HepG2 (cell line): ENCODE data around the gene TLL2. TPM values are rescaled to one million over a fixed set of nuclear protein-coding genes. Genes with fewer than 3 reads are reported as not detected.

Source experiments
- ATAC-seq: fragments of 200-7000 bp; cut with Tn5 transposase; 3 replicates; pipeline ENCODE4 v1.9.1; 2020; ENCODE audit warnings: mild to moderate bottlenecking, moderate library complexity
- BruUV-seq: library from RNA; stranded (reverse); fragments of 400-500 nt; replicated peaks from 2 replicates; lab custom pipeline; 2021; lab: Mats Ljungman, UMichigan
- CTCF ChIA-PET: fragments of 300-600 bp; formaldehyde crosslinking; extraction: SDS; loops from one replicate; lab custom pipeline; 2021; ENCODE audit warnings: low total read pairs, inconsistent platforms, low intra/inter-chr PET ratio; lab: Yijun Ruan, JAX
- POLR2A ChIA-PET: fragments of 350-600 bp; sonication (Branson Sonifier 250); formaldehyde crosslinking; loops from one replicate; lab custom pipeline; 2020; ENCODE audit warnings: antibody characterized with exemption, inconsistent platforms; lab: Yijun Ruan, JAX
- DNase-seq: peaks from one replicate; pipeline ENCODE4 v3.0.0-alpha.2; 2015; ENCODE audit warnings: low spot score
- FAIRE-seq: peaks from 3 replicates; lab custom pipeline; 2011; peaks lifted over from hg19 to GRCh38; lab: Jason Lieb, UNC
- H2AFZ ChIP-seq: one replicate; pipeline ENCODE4 v1.6.1; 2011; ENCODE audit warnings: low read length, inconsistent platforms
- H3K27ac ChIP-seq: fragments of 300-600 bp; 3 replicates; pipeline ENCODE4 v1.8.0; 2011; ENCODE audit warnings: mixed run types, mild to moderate bottlenecking, mixed read lengths, low read length, inconsistent platforms; ENCODE audit not compliant: insufficient read depth; ENCODE audit errors: extremely low read length
- H3K27me3 ChIP-seq, 2 experiments: fragments of 200-600 bp in 1 of 2; 2 replicates in 1 of 2; 3 replicates in 1 of 2; pipeline versions ENCODE4 v1.6.0 to v1.8.0; 2011; ENCODE audit warnings: low read length in 2 of 2, mild to moderate bottlenecking in 2 of 2, moderate library complexity in 2 of 2, inconsistent platforms in 1 of 2; ENCODE audit not compliant: insufficient read depth in 2 of 2, control insufficient read depth in 1 of 2
- H3K36me3 ChIP-seq, 2 experiments: fragments of 200-600 bp in 1 of 2; replicated peaks in 1 of 2; 2 replicates in 1 of 2; 3 replicates in 1 of 2; pipeline versions ENCODE4 v1.5.1 to v1.8.0; 2011; ENCODE audit warnings: low read length in 2 of 2, inconsistent platforms in 1 of 2; ENCODE audit not compliant: insufficient read depth in 2 of 2, control insufficient read depth in 1 of 2
- H3K4me1 ChIP-seq: 2 replicates; pipeline ENCODE4 v1.5.1; 2012; ENCODE audit warnings: low read length, inconsistent platforms; ENCODE audit not compliant: insufficient read depth
- H3K4me2 ChIP-seq: 2 replicates; pipeline ENCODE4 v1.6.0; 2011; ENCODE audit warnings: low read depth, low read length, inconsistent platforms
- H3K4me3 ChIP-seq, 3 experiments: fragments of 200-600 bp in 1 of 3; sonication (generic), shearing (Covaris generic) in 1 of 3; replicated peaks in 1 of 3; 2 replicates each; pipeline ENCODE4 v1.5.1; 2011 to 2016; ENCODE audit warnings: low read length in 3 of 3, inconsistent platforms in 2 of 3, low read depth in 2 of 3, mild to moderate bottlenecking in 2 of 3, control low read depth in 1 of 3, mixed read lengths in 1 of 3; ENCODE audit not compliant: insufficient read depth in 1 of 3
- H3K79me2 ChIP-seq: one replicate; pipeline ENCODE4 v1.6.1; 2011; ENCODE audit warnings: low read length, inconsistent platforms; ENCODE audit not compliant: insufficient read depth
- H3K9ac ChIP-seq: 2 replicates; pipeline ENCODE4 v1.6.0; 2011; ENCODE audit warnings: mild to moderate bottlenecking, low read depth, low read length, inconsistent platforms; ENCODE audit not compliant: insufficient read depth
- H3K9me3 ChIP-seq: 2 replicates; pipeline ENCODE4 v1.5.1; 2012; ENCODE audit warnings: mild to moderate bottlenecking, low read length
- H4K20me1 ChIP-seq: 2 replicates; pipeline ENCODE4 v1.6.0; 2011; ENCODE audit warnings: inconsistent platforms, mild to moderate bottlenecking, low read length, moderate library complexity; ENCODE audit not compliant: insufficient read depth
- FOSL2 ChIP-seq: sonication (generic); formaldehyde crosslinking; IDR thresholded peaks from 2 replicates; pipeline ENCODE4 v1.4.0; 2020; ENCODE audit warnings: missing genetic modification reagents
- HOXD1 ChIP-seq: sonication (generic); formaldehyde crosslinking; IDR thresholded peaks from 2 replicates; pipeline ENCODE4 v1.5.0; 2020; ENCODE audit warnings: missing genetic modification reagents
- IKZF4 ChIP-seq: sonication (generic); formaldehyde crosslinking; IDR thresholded peaks from 2 replicates; pipeline ENCODE4 v1.5.1; 2020; ENCODE audit warnings: borderline replicate concordance, mild to moderate bottlenecking, low read depth, missing genetic modification reagents; ENCODE audit errors: not compliant biosample characterization
- MZF1 ChIP-seq: sonication (generic); formaldehyde crosslinking; IDR thresholded peaks from 2 replicates; pipeline ENCODE4 v1.8.1; 2023; ENCODE audit warnings: mild to moderate bottlenecking, missing genetic modification reagents, borderline replicate concordance
- NFATC3 ChIP-seq: sonication (generic); formaldehyde crosslinking; IDR thresholded peaks from 2 replicates; pipeline ENCODE4 v1.5.1; 2020; ENCODE audit warnings: mild to moderate bottlenecking, missing genetic modification reagents
- RARA ChIP-seq: IDR thresholded peaks from 2 replicates; pipeline ENCODE4 v1.6.1; 2016; ENCODE audit warnings: missing genetic modification reagents, missing compliant biosample characterization
- SAP130 ChIP-seq: IDR thresholded peaks from 2 replicates; pipeline ENCODE4 v1.6.1; 2016; ENCODE audit warnings: low read depth
- ZNF124 ChIP-seq: sonication (generic); formaldehyde crosslinking; IDR thresholded peaks from 2 replicates; pipeline ENCODE4 v1.4.0; 2020; ENCODE audit warnings: missing genetic modification reagents
- ZNF256 ChIP-seq: sonication (generic); formaldehyde crosslinking; conservative IDR thresholded peaks from 2 replicates; pipeline ENCODE4 v1.4.0; 2020; ENCODE audit warnings: missing genetic modification reagents
- WGBS: methylation state at CpG from one replicate; pipeline ENCODE4 v1.1.6; 2017; ENCODE audit warnings: low lambda C conversion rate; 5-methylcytosine and 5-hydroxymethylcytosine counted together
- in situ Hi-C: cut with HindIII; loops from 2 replicates; pipeline ENCODE4 v1.10.0; 2017; ENCODE audit warnings: low pct_unique_long_range_greater_than_20kb; ENCODE audit not compliant: extremely low pct_ligation_motif_present
- intact Hi-C: fragments of 100-400 bp; cut with micrococcal nuclease; formaldehyde crosslinking; loops from one replicate; pipeline ENCODE4 v1.10.0; 2022; ENCODE audit not compliant: unreplicated experiment
- polyA plus RNA-seq, 8 experiments: library from polyadenylated mRNA; depleted of rRNA in 3 of 8; stranded (reverse) in 7 of 8; unstranded in 1 of 8; fragments of >200 nt; fragmentation: Illumina TruSeq in 4 of 8; extraction: Trizol in 4 of 8; gene quantifications; 2 replicates each; pipeline versions ENCODE4 v1.2.1 to v1.2.3, GENCODE V29; 2011 to 2016; ENCODE audit warnings: low read depth in 4 of 8, missing spikeins in 1 of 8, mixed read lengths in 1 of 8; ENCODE audit not compliant: insufficient read depth in 1 of 8
- total RNA-seq, 5 experiments: library from RNA; depleted of rRNA; stranded (reverse); fragments of >200 nt; fragmentation: Illumina TruSeq; extraction: Trizol; gene quantifications; 2 replicates each; pipeline ENCODE4 v1.2.3, GENCODE V29; 2016; ENCODE audit warnings: low read depth in 1 of 5
- TF ChIP-seq, protein P1 (sequence below): sonication (generic); formaldehyde crosslinking; IDR thresholded peaks from 2 replicates; pipeline ENCODE4 v1.5.0; 2020; ENCODE audit warnings: missing genetic modification reagents

The TLL2 gene
- total and polyA plus RNA-seq, 2 of the 13 experiments (the other 11 are each of a cell fraction or from before 2014, with no cell fraction given): 0.09 TPM; not detected in 1

DNA sequence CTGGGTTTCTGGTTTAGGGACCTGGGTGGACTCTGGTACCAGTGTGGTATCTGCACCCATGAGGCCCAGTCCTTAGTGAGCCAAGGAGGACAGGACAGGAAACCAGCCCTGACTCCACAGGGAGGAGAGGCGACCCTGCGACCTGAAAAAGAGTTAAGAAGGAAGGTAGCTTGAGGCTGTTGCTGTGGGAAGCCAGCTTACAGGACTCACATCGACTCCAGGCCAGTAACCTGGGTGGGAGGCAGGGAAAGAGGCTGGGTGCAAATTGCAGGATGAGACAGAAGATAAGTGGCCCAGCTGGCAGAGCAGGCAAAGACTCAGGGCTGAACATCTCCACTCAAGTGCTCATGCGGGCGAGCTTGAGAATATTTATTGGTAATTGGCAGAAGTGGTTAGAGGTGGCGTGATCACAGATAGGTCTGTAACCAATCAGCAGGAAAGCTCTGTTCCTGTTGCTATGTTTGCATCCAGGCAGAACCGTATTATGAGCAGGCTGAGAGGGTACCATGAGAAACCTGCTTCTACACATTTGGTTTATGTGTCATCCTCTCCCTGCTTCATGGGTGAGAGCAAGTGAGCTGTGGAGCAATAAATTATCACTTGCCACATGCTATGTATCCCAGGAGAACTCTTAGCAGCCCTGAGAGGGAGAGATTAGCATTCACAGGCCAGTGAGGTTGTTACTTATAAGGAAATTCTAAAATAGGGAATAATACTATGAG lies 11.0 kb downstream of the TLL2 start (continued):
- TF ChIP-seq MZF1 (CRISPR knock-in tag) (no peak), IKZF4 (CRISPR knock-in tag) (no peak)
- TF ChIP-seq, all 625 proteins: peak for 0

DNA sequence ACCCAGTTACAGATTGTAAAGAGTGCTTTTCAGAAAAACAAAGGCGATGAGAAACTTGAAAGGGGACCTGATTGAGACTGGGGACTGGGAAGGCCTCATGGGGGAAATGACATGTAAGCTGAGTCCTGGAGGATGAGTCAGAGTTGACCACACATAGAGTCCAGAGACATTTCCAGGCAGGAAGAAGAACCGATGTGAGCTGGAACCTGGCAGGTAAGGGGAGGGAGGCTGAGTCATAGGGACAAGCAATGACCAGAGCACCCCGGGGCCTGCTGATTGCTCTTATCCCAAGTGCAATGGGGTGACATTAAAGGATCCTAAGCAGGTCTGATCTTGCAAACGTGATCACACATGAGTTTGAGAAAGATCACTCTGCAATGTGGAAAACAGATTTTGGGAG lies 11.7 kb downstream of the TLL2 start:
- DNase-seq (peak; percentile 36), ATAC-seq (peak; percentile 64), FAIRE-seq (no peak)
- in situ Hi-C loops (no loop called here), intact Hi-C loops (loop anchor here (1.0 kb wide), 1 partner anchor 35 kb away; no protein-coding TSS in a partner anchor)
- H2AFZ ChIP-seq: no peak overlapping the region
- peaks cover 37% of the 10 kb centered on the region for H3K4me1 ChIP-seq
- POLR2A ChIA-PET: no interaction called here
- H3K4me2 ChIP-seq: no peak overlapping the region
- H3K79me2 ChIP-seq: no peaks in the 10 kb centered on the region
- no peaks in the 10 kb centered on the region for H3K36me3 ChIP-seq
- no TSS peak for BruUV-seq
- H3K9ac ChIP-seq: no peak overlapping the region
- no peak overlapping the region for H3K4me3 ChIP-seq
- H3K27me3 ChIP-seq: peaks cover 4 to 14% of the 10 kb centered on the region in 2 experiments; a peak in 2 of 5 replicates
- 6% methylated on average over 4 of the region's 4 CpGs for WGBS
- TF ChIP-seq RARA (CRISPR knock-in tag) (0 out of 2 replicates have a peak, but pooled peaks have one; percentile 17), SAP130 (CRISPR knock-in tag) (peak; percentile 20; the same call in 1 of the 2 replicates), ZNF124 (CRISPR knock-in tag) (no peak), NFATC3 (CRISPR knock-in tag) (no peak), FOSL2 (CRISPR knock-in tag) (peak; percentile 86), ZNF256 (CRISPR knock-in tag) (no peak), HOXD1 (CRISPR knock-in tag) (no peak)
- TF ChIP-seq, protein P1, sequence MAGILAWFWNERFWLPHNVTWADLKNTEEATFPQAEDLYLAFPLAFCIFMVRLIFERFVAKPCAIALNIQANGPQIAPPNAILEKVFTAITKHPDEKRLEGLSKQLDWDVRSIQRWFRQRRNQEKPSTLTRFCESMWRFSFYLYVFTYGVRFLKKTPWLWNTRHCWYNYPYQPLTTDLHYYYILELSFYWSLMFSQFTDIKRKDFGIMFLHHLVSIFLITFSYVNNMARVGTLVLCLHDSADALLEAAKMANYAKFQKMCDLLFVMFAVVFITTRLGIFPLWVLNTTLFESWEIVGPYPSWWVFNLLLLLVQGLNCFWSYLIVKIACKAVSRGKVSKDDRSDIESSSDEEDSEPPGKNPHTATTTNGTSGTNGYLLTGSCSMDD: no peak
- H4K20me1 ChIP-seq: no peaks in the 10 kb centered on the region
- CTCF ChIA-PET: no interaction called here
- H3K27ac ChIP-seq: no peak overlapping the region
- H3K9me3 ChIP-seq: no peaks in the 10 kb centered on the region
